Small intestine (tissue), 7 donors: ENCODE data around the gene CFC1. TPM values are rescaled to one million over a fixed set of nuclear protein-coding genes. Genes with fewer than 3 reads are reported as not detected.
"Not testable (repeated sequence)": the region's sequence is repeated elsewhere in the genome, so short reads cannot be mapped to it uniquely, and the experiment has no call there.

Source experiments
- DNase-seq, 2 donors: peaks; one replicate each; pipeline versions ENCODE4 v3.0.0 to v3.0.0-alpha.2; 2013
- FAIRE-seq: peaks from 2 replicates; lab custom pipeline; 2012; peaks lifted over from hg19 to GRCh38; lab: Jason Lieb, UNC
- H3K27ac ChIP-seq, 3 donors: one replicate each; pipeline ENCODE4 v1.5.1; 2013; ENCODE audit warnings: low read length in 2 of 3, mild to moderate bottlenecking in 2 of 3, control low read depth in 1 of 3, inconsistent platforms in 1 of 3, low read depth in 1 of 3, moderate library complexity in 1 of 3
- H3K27me3 ChIP-seq, 3 donors: one replicate each; pipeline ENCODE4 v1.6.1; 2013; ENCODE audit warnings: low read length in 3 of 3, inconsistent platforms in 1 of 3; ENCODE audit not compliant: control insufficient read depth in 3 of 3, insufficient read depth in 3 of 3
- H3K36me3 ChIP-seq, 3 donors: one replicate each; pipeline ENCODE4 v1.6.1; 2013; ENCODE audit warnings: low read length in 3 of 3, inconsistent platforms in 1 of 3, low read depth in 1 of 3, mild to moderate bottlenecking in 1 of 3, moderate library complexity in 1 of 3; ENCODE audit not compliant: control insufficient read depth in 3 of 3, insufficient read depth in 2 of 3
- H3K4me1 ChIP-seq, 3 donors: one replicate each; pipeline ENCODE4 v1.6.1; 2013; ENCODE audit warnings: low read length in 2 of 3, inconsistent platforms in 1 of 3, low read depth in 1 of 3, mild to moderate bottlenecking in 1 of 3, moderate library complexity in 1 of 3; ENCODE audit not compliant: control insufficient read depth in 3 of 3, insufficient read depth in 2 of 3
- H3K4me3 ChIP-seq, 3 donors: one replicate each; pipeline ENCODE4 v1.5.1; 2013; ENCODE audit warnings: low read length in 3 of 3, control low read depth in 1 of 3, inconsistent platforms in 1 of 3, low read depth in 1 of 3, mild to moderate bottlenecking in 1 of 3, moderate library complexity in 1 of 3
- H3K9me3 ChIP-seq, 2 donors: one replicate each; pipeline ENCODE4 v1.6.1; 2013; ENCODE audit warnings: low read depth in 1 of 2, low read length in 1 of 2; ENCODE audit not compliant: control insufficient read depth in 2 of 2, insufficient read depth in 1 of 2
- WGBS, 3 donors: extraction: QIAGEN DNeasy Blood & Tissue Kit; methylation state at CpG; one replicate each; pipeline ENCODE4 v1.1.7; 2013; 5-methylcytosine and 5-hydroxymethylcytosine counted together
- polyA plus RNA-seq, 4 donors: library from polyadenylated mRNA; stranded (reverse) in 3 of 4; unstranded in 1 of 4; fragments of 200-250 nt in 3 of 4; fragments of 120-200 nt in 1 of 4; gene quantifications; one replicate each; pipeline versions ENCODE4 v1.2.1 to v1.2.3, GENCODE V29; 2013
- donor health status: healthy with polysubstance abuse.
- donor health status: control.
- donor health status: control.
- donor health status: Bipolar disorder and iron deficiency.
- donor health status: healthy.

CFC1 gene
- polyA plus RNA-seq, 4 donors = 0.18 to 3.1 (median 1.1) TPM; not detected in 1

- H3K27me3 ChIP-seq, H3K4me3 ChIP-seq, FAIRE-seq, H3K36me3 ChIP-seq, DNase-seq, H3K4me1 ChIP-seq, H3K9me3 ChIP-seq, H3K27ac ChIP-seq: not testable (repeated sequence)
- WGBS, 3 donors = no CpG with 5 or more reads among the region's 4 CpGs
Observed at GRCh38 chr2:130577559-130577958, 21.8 kb downstream of the CFC1 start.

DNA sequence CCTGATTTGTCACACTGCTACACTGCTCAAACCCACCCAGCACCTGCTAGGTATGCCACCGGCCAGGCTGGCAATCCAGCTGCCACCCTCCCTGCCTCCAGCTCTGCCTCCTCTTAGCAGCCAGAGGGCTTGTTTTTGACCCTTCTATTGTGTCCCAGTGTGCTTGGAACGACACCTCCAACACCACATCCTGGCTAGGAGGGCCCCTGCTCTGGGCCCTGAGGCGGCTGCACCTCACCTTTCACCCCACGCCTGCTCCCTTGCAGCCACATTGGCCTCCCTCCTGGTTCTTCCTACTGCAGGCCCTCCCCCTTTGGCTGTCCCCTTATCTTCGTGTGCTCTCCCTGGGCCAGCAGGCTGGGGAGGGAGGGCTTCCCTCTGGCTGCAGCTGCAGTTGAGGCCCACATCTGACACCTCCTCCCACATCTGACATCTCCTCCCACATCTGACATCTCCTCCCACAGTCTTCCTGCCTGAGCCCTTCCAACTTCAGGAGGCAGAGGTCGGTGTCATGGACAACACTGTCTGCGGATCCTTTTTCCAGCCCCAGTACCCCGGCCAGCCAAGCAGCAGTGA, 23.1 kb downstream of the CFC1 start:
- H3K4me1 ChIP-seq, FAIRE-seq, H3K9me3 ChIP-seq, H3K36me3 ChIP-seq, H3K27ac ChIP-seq, H3K4me3 ChIP-seq, H3K27me3 ChIP-seq, DNase-seq: not testable (repeated sequence)
- no CpG with 5 or more reads among the region's 8 CpGs for WGBS, 3 donors

DNA sequence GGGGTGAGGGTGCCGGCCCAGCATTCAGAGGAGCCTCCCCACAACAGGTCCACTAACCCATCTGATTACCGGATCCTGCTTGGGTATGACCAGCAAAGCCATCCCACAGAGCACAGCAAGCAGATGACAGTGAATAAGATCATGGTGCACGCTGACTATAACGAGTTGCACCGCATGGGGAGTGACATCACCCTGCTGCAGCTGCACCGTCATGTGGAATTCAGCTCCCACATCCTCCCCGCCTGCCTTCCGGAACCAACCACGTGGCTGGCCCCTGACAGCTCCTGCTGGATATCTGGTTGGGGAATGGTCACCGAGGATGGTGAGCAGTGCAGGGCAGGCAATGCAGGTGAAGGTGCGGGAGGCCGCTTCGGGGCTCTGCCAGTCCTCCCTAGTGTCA, 25.1 kb downstream of the CFC1 start:
- H3K4me3 ChIP-seq, H3K36me3 ChIP-seq, H3K27me3 ChIP-seq, H3K4me1 ChIP-seq, H3K27ac ChIP-seq, FAIRE-seq, DNase-seq, H3K9me3 ChIP-seq: not testable (repeated sequence)
- WGBS, 3 donors = 86 to 90% (median 89%) methylated on average over 6 to 7 of the region's 13 CpGs

DNA sequence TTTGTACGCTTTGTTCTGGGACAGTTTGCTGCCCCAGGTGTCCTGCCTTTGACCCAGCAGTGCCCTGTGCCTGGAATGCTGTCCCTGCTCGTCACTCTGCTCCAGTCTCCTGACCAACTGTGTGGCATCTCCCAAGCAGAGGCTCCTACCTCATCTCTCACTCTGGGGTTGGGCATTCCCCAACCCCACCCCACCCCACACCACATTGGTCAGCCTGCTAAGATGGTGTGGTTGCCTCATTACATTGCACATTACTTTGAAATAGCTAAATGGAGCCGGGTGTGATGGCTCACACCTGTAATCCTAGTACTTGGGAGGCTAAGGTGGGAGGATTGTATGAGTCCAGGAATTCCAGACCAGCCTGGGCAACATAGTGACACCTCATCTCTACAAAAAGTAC, 27.4 kb downstream of the CFC1 start:
- not testable (repeated sequence) for FAIRE-seq, H3K27me3 ChIP-seq, DNase-seq, H3K27ac ChIP-seq, H3K36me3 ChIP-seq, H3K4me3 ChIP-seq, H3K9me3 ChIP-seq, H3K4me1 ChIP-seq
- WGBS, 3 donors = no CpG with 5 or more reads among the region's 3 CpGs

- H3K36me3 ChIP-seq, H3K27me3 ChIP-seq, H3K27ac ChIP-seq, H3K9me3 ChIP-seq, H3K4me3 ChIP-seq, H3K4me1 ChIP-seq, FAIRE-seq, DNase-seq: not testable (repeated sequence)
- no CpG with 5 or more reads among the region's 4 CpGs for WGBS, 3 donors
Observed at GRCh38 chr2:130566165-130566564, 33.2 kb downstream of the CFC1 start.

DNA sequence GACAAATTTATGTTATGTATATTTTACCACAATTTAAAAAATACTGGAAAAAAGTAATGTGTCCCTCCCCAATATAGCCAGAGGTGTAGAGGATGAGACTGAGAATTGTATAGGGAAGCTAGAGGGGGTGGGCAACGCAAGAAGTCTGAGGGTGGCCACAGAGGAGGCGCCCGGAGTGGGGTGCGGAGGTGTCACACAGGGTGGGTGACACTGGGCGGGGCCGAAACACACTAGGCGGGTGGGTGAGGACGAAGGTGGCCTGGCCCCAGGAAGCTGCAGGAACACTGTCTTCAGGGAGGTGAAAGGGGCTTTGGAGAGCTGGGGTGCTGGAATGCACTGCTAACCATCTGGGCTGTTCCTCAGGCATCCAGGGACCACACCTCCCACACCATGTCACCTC, 42.9 kb downstream of the CFC1 start:
- not testable (repeated sequence) for H3K4me3 ChIP-seq

GRCh38 chr2:130554178-130554577, 45.2 kb downstream of the CFC1 start:
- H3K27ac ChIP-seq, H3K9me3 ChIP-seq, H3K27me3 ChIP-seq, DNase-seq, FAIRE-seq, H3K36me3 ChIP-seq, H3K4me3 ChIP-seq, H3K4me1 ChIP-seq: not testable (repeated sequence)
- no CpG with 5 or more reads among the region's 4 CpGs for WGBS, 3 donors

More for the DNA sequence above, 42.9 kb downstream of the CFC1 start:
- H3K27me3 ChIP-seq, H3K36me3 ChIP-seq, FAIRE-seq, H3K4me1 ChIP-seq, H3K9me3 ChIP-seq, DNase-seq, H3K27ac ChIP-seq: not testable (repeated sequence)
- no CpG with 5 or more reads among the region's 8 CpGs for WGBS, 3 donors

GRCh38 chr2:130549475-130549874, 49.9 kb downstream of the CFC1 start:
- no CpG with 5 or more reads among the region's 27 CpGs for WGBS, 3 donors
- H3K9me3 ChIP-seq, H3K36me3 ChIP-seq, H3K4me3 ChIP-seq, H3K27me3 ChIP-seq, DNase-seq, H3K27ac ChIP-seq, FAIRE-seq, H3K4me1 ChIP-seq: not testable (repeated sequence)

- H3K9me3 ChIP-seq, H3K27me3 ChIP-seq, DNase-seq, H3K4me1 ChIP-seq, FAIRE-seq, H3K27ac ChIP-seq, H3K36me3 ChIP-seq, H3K4me3 ChIP-seq: not testable (repeated sequence)
- no CpG with 5 or more reads among the region's 3 CpGs for WGBS, 3 donors
Observed at GRCh38 chr2:130548418-130548817, 51.0 kb downstream of the CFC1 start.
